LHCN-M2 (cell line): ENCODE results near the gene ZEB2. TPM values are rescaled to one million over a fixed set of nuclear protein-coding genes. Genes with fewer than 3 reads are reported as not detected.

Experiments used
- DNase-seq: peaks from one replicate; pipeline ENCODE4 v3.0.0-alpha.2; 2012; ENCODE audit warnings: low read depth
- total RNA-seq: library from RNA; depleted of rRNA; stranded (reverse); fragments of >200 nt; gene quantifications from 2 replicates; pipeline ENCODE4 v1.2.3, GENCODE V29; 2014

ZEB2 gene
- total RNA-seq, 1 experiment from 2014 or later: 52.9 TPM

DNA sequence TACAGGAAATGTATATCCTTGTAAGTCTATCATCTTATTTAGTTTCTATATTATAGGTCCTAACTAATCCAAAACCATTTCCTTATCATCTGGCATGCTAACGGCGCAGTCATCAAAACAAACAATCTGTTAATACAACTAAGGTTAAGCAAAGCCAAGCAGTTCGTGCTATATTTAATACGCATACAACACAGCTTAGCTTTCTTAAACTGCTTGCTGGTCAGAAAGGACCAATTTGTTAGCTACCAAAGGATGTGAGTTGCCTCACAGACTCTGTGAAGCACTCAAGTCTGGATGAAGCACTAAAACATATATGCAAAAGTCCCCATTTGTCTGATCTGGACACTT is 67.0 kb downstream of the ZEB2 start:
- no peak for DNase-seq

DNA sequence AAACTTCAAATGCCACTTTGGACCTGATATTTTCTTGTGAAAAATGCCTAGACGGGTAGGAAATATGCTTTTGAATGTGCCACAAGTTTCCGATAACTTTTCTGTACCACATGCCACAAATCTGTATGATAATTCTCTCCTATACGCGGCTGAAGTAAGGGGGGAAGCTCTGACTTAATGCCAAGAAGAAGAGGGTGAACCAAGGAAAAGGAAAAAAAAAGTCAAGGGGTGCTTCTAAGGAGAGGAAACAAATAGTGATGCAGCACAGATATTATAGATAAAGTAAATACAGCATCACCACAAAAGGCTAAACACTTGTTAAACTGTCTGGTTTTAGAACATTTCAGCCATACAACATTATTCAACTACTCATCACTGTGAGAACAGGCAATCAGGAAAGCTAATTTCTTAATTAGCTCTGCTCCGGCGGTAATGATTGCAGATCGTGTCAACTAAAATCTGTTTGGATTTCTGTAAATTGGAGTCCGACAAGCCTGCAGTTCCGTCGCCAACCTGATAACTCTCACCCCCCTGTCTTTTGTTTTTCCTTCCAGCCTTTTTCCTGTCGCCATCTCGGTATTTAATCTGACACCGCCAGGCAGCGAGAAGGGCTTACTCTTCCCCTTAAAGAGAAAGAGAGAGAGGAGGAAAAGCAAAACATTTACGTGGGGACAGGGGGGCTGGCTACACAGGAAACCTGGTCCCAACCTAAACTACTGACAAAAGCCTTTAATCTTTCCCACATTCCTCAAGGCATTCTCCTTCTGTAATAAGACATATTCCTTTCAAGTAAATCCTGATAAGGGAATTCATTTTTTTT is 67.5 kb downstream of the ZEB2 start:
- peak; percentile 66 for DNase-seq

DNA sequence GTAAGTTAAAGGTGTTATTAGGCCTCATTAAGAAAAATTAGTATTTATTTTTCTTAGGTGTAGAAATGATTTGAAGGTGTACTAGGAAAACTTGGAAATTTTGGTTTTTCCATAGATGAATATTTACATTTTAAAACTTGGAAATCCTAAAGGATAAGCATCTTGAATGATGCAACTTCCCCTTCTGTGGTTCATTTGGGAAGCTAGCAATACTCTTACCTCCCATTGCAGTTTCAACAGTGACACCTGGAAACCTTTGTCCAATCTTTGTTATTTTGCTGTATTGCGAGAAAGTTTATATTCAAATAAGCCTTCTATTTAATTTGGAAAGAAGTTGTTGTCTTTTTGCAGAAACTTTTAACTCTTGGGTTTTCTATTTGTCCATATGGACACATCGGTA is 68.5 kb downstream of the ZEB2 start:
- no peak for DNase-seq

DNA sequence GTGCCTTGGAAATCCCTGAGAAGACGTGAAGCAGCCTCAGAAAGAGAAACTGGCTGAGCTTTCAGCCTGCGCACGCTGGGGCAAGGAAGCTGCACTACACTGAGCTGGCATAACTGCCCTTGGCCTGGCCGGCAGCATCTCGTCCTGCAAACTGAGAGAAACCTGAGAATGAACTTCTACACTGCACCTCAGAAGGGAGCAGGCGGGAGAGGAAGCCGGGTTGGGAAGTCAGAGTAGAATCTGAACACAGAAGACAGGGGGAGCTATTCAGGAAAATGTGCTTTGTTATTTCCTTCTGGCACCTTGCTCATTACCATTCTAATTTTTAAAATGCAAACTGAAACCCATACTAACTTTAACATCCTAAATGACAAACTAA is 70.9 kb downstream of the ZEB2 start:
- no peak for DNase-seq

DNA sequence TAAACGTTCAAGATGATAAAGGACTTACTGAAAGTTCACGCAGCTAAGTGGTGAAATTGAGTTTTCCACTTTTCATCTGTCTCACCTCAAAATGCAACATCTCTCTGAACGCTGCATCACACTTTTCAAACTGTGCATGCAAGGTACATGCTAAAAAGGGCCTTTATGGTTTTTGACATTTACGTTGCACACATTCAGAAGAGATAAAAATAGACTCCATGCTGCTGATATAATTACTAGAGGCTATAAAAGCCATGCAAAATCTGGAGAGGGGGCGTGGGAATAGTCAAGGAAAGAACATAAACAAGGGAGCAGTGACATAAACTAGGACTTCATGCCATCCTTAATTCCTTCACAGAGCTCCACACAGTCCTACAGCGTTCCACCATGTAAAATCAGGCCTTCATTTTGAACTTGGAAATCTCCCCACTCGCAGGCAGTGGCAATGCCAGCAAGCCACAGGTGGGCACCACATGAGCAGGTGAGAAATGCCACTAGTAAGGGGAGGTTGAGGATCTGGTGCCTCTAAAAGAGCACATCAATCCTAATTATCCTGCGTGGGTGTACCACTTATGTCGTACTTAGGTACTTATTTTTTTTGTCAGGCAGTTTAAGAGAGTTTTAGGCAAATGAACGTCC is 71.4 kb downstream of the ZEB2 start:
- no peak for DNase-seq

DNA sequence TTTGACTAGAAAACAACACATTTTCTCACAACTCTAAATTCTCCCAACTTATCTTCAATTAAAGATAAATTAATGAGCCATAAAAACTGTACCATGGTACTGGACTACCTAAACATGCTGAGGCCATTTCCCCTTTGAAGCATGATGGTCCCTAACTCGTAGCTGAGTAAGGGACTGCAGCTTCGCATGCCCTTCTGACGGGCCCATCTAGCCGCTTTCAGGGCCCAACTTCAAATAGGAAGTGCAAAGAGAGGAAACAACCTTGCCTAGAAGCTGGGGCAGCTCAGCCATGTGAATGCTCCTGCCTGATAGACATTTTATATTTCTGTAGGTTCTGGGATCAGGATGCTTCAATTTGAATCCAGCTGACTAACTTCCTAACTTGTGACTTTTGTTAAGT is 72.4 kb downstream of the ZEB2 start:
- DNase-seq: no peak

DNA sequence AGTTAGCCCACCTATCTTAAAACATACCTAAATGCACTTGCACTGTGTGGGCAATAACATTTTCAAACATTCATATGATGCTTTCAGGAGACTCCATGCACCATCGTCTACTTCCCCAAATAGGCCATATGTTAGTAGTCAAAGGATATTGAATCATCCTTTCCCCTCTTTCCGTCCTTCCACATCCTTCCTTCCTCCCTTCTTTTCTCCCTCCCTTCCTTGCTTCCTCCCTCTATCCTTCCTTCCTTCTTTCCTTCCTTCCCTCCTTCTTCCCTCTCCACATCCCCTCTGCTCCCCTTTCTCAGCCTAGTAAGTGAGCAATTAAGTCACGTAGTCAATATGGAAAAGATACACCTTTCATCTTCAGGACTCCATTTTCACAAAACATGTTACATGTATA is 73.8 kb downstream of the ZEB2 start:
- DNase-seq: no peak

DNA sequence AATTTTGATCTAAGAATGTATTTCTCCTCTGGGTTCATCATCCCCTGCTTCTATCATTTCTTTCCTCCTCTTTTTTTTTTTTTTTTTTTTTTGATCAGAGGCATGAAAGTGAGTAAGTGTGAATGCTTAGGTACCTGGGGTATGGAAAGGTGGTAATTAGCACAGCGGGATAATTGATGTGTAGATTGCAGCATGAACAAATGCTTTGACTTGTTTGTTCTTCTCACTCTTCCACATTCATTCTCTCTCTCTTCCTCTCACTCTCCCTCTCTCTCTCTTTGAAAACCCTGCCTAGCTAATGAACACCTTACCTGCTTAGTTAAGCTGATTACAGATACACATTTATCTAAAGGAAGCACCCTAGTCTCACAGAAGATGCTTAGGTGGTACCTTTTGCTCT is 74.7 kb downstream of the ZEB2 start:
- DNase-seq: no peak

DNA sequence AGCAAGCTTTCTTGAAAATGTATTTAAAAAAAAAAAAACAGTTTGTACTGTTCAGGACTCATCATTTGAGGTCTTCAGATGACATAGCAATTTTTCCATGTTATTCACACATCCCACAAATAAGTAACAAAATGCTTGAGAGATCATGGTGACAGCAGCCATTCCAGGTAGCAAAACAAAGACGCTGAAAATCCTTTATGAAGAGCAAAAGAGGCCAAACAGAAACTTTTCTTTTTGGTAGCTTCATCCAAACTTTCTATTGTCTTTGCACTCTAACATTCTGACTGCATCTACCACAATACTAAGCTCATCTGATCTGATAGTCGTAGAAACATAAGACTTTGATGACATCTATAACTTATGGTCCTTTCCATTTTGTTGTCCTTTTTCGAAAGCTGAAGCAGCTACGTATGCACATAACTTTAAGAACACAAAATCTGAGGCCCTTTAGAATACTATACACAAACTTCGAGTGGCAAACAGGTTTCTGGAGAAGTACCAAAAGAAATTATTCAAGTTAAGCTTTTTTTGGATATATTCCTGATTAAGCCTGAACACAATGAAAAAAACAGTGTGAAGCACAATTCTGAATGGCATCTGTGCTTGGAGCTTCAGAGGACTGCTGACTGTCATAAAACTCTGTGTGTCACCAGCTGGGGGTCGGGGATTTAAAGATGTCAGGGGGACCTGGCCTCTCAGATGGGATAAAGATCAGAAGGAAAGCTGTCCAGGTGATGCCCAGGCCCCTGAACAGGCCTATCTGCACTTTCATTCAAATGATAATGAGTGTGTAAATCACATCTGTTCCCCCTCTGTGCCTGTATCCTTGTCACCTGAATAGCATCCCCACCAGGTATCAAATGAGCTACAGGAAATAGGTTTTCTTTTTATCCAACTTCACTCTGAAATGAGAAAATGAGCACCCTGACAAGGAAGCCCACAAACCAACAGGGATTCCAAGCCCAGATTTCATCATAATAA is 75.8 kb downstream of the ZEB2 start:
- DNase-seq: no peak

DNA sequence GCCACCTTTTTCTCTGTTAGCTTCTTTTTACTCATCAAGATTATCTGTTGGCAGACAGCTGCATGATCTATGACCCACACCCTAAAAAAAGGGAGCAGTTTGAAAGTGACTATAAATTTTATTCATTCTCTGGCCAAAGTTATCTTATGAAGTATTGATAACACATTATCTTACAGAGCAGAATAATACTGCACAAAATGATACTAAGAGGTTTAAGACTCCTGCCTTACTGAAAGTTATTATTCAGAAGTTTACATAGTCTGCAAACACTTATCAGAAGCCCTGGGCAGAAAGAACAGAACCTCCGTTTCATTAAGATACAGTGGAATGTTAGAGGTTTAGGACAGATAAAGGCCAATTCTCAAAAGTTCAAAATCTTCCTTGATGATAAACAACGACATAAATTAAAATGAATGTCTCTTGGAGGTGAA is 78.2 kb downstream of the ZEB2 start:
- DNase-seq: no peak

DNA sequence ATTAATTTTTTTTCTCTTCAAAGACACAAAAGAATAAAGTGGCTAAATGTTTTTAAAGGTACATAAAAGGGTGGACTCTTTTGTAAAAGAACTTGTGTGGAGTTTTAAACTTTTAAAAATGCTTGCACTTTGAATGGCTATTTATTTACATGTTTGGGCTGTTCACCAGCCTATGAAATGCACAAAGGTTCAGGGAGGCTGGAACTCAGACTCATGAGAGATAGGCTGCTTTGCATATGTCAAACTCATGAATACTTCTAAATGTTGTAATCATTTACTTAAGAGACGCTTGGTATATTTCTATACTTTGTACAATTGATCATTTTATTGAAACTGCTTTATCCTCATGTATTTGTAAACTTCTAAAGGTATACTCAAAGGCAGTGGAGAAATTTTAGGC is 79.9 kb downstream of the ZEB2 start:
- DNase-seq: no peak

DNA sequence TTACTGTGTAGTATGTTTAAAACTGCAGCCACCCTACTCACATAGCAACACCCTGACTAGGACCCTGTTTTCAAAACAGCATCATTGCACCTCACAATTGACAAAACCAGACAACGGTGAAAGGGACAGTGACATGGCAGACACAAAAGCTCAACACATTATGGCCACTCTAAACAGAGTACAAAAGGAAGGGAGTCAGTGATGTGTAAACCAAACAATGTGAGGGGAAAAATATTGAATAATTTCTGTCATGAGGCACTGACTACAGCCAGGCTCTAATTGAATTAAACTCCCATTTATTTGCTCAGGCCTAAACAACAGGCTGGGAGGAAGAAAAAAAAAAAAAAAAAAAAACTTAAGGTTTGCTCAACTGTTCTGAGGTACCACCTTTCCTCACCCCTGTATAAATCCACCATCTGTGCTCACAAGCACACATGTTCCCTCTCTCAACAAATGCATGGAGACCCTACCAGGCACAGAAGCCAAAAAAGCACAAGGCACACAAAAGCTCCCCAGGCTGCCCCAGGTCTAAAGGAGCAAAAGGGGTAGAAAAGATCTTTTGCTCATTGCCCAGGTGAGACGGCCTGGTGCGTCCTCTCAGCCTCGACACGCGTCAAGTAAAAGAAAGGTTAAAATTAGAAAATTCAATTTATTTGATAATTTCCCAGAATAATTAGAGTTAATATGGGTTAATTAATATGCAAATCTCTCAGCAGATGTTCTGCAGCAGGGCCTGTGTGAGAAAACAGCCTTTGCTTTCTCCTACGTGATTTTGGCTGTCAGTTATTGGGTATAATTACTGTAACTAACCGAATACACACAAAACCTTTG is 80.9 kb downstream of the ZEB2 start:
- no peak for DNase-seq

DNA sequence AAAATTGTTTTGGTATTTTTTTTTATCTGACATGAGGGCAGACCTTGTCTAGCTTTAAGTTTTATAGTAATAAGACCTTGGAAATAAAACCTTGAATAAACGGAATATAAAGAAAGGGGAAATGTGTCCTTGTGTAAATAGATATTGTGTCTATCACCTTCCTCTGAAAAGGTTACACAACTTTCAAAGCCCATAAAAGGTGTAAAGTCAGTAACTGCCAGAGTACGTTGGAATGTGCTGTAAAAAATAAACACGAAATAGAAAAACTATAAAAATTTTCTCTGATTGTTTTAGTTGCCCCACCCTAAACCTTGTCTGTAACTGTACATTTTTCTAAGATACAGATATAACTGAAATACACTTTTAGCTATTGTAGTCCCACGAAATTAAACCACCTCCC is 82.3 kb downstream of the ZEB2 start:
- DNase-seq: no peak

DNA sequence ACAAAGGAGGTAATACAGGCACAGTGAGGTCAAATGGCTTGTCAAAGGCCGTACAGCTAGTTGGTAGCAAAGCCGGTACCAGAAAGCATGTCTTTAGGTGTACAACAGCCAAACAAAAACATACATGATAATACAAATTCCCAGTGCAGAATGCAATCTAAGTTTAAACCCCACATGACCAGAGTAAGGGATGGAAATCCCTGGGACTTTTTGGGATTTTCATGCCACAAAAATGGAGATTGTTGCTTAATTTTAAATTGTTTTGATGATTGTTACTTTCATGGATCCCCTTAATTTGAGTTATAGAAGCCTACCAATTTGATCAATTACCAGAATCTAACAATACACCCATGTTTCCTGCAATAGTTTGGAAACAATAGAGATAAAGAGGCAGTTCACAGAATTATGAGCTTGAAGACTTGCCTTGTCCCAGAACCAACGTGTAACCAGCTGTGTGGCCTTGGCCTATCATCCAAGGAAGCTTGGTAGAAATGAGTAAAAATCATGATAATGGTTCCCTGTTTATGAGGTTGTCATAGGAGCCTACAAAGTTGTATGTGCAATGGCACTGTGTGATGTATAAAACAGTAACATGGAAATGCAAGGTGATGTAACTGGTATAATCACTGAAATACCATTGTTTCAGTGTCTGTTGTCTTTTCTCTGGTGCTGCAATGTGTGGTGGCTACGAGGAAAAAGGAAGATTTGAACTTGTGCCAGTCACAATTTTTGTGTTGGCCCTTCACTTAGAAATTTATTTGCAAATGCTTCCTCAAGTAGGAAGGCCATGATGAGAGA is 85.3 kb downstream of the ZEB2 start:
- DNase-seq: no peak

DNA sequence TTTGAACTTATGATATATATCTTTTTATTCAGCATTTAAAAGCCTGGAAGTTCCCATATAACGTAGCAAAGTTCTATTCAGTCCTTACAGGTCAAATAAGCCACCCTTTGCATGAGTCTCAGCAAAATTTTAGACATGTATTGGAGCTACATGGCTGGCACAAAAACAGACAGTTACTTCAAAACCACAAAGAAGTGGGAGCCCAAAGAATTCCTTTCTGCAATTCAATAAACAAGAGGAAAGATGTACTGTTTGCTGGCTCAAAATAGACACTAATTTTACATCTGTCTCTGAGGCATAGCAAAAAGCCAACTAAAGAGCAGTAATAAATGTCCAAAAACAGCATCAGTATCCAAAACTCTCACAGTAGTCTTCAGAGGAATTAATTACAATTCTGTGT is 87.0 kb downstream of the ZEB2 start:
- peak; percentile 43 for DNase-seq

DNA sequence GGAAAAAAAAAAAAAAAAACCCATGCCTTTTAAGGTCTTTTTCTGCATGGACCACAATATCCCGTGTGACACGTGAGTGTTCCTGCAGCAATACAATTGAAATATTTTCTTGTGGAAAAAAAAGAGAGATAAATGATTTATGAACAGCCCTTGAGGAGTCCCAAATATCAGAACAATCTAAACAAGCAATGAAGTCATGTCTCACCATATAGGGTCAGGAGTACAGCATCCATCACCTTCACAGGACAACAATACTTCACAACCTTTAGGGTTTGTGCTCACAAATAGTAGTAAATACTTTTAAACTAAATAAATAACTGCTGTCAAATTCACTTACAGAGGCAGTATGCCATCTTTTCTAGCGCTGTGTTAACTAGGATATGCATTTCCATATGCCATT is 87.9 kb downstream of the ZEB2 start:
- DNase-seq: no peak

DNA sequence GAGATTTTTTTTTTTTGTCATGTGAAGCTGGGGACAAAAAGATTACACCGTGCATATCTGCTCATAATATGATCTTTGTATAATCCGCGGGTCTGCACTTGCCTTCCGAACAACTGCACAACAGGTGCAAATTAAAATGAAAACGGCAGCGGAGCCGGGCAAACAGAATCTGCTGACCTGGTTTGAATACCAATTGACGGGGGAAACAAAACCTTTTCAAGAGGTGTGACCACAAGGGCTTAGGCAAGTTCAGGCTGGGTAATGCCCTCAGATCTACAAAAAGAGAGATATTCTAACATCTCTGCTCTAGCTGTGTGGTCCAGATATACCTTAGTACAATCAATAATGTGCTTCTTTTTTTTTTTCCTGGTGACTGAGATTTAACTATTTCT is 88.5 kb downstream of the ZEB2 start:
- DNase-seq: no peak

DNA sequence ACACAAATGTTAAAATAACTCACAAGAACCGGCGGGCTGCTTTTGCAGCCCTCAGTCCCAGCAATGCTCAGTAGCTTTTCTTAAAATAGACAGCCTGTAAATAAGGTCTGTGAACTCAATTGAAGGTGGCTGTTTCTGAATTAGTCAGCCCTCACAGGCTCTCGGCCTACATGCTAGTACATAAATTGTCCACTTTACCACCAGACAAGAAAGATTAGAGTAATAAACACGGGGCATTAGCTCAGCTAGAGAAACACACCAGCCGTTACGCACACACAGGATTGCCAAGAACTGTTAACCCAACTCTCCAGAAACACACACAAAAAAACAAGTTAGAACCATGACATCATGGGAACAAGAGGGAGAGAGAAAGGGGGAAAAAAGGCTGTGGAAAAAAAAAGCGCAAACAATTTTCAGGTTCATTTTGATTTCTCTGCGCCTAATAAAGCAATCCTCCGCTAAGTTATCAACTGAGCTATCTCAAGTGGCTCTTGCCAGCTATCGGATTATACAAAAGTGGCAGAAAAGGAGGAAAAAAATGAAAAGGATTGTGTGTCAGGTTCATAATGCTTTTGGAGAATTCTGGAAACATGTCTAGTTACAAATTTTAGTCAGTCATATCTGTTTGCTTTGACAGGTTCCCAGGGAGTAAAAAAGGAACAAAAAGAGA is 89.1 kb downstream of the ZEB2 start:
- DNase-seq: no peak

DNA sequence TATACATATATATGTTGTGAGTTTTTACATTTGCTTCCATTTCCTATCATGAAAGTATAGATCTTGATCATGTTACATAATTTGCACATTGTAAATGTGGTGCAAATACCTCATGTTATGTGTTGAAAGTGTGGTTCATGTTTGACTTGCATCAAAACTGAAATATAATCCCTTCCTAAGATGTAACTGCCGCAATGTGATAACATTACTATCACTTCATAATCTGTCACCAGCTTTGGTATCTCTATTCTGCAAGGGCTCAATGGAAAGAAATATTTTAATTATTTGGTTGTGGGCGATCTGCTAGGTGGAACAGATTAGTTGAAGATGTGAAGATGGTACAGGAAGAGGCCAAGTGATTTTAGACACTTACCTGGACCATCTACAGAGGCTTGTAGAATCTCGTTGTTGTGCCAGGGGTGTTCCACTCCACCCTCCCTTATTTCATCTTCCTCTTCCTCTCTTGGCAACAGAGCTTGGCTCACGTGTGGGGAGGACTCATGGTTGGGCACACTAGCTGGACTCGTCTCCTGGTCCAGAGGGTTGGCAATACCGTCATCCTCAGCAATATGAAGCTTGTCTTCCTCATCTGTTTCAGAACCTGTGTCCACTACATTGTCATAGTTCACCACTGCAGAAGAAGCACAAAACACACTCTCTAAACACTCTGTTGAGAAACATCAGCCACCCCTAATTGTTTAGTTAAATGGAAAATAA is 90.4 kb downstream of the ZEB2 start:
- no peak for DNase-seq
